Measurements from ENCODE around the gene SEC23A.
"Not testable (repeated sequence)": the region's sequence is repeated elsewhere in the genome, so short reads cannot be mapped to it uniquely, and the experiment has no call there.

The SEC23A gene

DNA sequence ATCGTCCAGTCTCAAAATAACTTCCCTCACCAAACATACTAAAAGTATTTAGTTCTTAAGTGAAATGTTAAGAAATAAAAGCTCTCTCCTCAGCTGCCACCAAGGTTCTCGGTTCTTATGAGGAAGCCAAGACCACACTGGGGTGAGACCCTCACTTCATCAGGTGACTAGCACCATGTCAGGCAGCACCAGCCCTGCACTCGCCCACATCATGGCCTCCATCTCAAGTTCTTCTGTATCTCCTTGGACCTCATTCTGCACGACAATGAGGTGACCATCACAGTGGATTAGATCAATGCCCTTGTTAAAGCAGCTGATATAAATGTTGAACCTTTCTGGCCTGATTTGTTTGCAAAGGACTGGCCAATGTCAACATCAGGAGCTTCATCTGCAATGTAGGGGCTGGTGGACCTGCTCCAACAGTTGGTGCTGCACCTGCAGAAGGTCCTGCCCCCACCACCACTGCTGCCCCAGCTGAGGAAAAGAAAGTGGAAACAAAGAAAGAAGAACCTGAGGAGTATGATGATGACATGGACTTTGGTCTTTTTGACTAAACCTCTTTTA lies 12.4 kb downstream of the SEC23A start:
- no peak for DNase-seq

DNA sequence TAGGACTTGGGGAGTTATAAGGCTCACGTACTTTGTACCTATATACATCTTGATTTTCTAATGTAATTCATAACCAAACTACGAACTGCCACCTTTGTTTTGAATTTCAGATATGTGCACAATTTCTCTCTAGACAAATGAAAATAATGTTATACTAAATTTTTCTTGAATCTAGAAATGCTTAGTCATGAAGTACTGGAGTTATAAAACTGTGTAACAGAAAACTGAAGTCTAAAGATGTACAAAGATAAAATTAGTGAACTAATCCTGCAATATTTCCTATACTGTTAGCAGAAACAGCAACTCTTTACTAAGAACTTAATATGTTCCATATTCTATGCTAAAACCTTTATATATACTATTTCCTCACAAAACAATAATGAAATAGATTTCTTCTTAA lies 15.5 kb downstream of the SEC23A start:
- DNase-seq, result no peak

DNA sequence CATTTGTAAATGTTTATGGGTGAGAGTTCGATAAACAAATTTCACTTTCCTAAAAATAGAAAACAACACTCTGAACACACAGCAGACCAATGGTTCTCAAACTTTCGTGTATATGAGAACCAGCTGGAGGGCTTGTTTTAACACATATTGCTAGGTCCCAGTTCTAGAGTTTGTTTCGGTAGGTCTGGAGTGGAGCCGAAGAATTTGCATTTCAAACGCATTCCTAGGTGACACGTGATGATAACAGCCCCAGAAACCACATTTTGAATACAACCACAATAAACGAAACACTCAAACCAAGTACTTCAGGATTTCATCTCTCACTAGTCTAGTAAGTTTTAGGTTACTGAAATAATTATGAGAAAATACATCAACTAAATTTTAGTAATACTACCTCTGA lies 17.1 kb downstream of the SEC23A start:
- no peak for DNase-seq

- no peak for DNase-seq
These were observed 19.9 kb downstream of the SEC23A start for GRCh38 chr14:39083127-39083526.

- no peak for DNase-seq
These were observed 22.1 kb downstream of the SEC23A start for GRCh38 chr14:39080886-39081285.

DNA sequence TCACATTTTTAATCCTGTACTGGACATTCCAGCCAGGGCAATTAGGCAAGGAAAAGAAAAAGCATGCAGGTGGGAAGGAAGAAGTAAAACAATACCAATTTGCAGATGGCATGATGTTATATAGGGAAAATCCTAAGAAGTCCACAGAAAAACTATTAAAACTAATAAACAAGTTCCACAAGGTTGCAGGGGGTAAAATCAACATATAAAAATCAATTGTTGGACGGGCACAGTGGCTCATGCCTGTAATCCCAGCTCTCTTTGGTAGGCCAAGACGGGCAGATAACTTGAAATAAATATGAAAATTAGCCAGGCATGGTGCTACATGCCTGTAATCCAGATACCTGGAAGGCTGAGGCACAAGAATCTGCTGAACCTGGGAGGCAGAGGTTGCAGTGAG lies 31.9 kb downstream of the SEC23A start:
- DNase-seq, result no peak

DNA sequence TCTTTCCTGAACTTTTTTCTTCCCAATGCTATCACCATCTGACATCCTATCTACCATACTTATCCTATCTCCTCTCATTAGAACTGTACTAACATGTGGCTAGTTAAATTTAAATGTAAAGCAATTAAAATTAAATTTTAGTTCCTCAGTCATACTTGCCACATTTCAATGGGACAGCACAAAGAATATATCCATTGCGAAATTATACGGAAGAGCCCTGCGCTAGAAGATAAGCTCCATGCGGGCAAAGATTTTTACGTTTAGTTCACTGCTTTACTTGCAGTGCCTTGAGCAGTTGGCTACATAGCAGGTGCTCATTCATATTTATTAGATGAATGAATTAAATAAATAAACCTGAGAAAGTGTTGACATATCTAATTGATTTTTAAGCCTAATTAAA lies 33.1 kb downstream of the SEC23A start:
- DNase-seq, result no peak

DNA sequence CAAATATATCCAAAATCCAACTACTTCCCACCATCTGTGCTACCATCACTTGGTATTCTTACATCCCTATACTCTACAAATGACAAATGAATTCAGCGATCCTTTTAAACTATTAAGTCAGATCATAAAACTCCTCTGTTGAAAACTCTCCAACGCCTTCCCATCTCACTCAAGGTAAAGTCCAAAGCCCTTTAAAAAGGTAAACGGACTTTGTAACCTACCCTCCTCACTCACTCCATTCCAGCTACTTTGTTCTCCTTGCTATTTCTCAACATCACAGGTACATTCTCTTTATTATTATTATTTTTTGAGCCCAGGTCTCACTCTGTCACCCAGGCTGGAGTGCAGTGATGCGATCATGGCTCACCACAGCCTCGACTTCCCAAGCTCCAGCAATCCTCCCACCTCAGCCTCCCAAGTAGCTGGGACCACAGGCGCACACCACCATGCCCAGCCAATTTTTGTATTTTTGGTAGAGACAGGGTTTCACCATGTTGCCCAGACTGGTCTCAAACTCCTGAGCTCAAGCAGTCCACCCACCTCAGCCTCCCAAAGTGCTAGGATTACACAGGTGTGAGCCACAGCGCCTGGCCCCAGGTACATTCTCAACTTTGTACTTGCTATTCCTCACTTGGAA lies 33.7 kb downstream of the SEC23A start:
- DNase-seq, result not testable (repeated sequence)

DNA sequence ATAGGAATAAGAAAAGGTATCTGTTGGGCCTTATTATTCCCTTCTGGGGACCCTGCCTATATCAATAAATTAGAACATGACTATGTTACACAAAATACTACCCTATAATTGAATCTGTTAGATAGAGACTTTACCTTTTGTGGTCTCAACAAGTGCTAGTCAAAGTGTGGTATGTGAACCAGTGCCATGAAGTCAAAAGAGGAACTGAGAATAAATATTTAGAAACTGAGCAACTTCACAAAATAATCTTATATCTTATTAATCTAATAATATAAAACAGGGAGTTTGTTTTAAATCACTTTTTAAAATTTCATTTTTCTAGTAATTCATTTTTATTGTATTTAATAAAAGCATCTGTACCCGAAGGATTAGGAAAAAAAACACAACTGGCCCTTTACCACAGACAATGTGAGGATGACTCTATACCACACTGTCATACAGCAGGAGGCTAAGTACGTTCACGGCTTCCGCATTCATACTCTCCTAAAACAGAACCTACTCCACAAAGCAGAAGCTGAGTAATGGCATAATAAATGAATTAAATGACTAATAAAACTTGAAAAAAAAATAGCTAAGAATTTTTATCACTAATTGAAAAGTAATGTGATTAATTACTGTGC lies 42.1 kb downstream of the SEC23A start:
- no peak for DNase-seq

DNA sequence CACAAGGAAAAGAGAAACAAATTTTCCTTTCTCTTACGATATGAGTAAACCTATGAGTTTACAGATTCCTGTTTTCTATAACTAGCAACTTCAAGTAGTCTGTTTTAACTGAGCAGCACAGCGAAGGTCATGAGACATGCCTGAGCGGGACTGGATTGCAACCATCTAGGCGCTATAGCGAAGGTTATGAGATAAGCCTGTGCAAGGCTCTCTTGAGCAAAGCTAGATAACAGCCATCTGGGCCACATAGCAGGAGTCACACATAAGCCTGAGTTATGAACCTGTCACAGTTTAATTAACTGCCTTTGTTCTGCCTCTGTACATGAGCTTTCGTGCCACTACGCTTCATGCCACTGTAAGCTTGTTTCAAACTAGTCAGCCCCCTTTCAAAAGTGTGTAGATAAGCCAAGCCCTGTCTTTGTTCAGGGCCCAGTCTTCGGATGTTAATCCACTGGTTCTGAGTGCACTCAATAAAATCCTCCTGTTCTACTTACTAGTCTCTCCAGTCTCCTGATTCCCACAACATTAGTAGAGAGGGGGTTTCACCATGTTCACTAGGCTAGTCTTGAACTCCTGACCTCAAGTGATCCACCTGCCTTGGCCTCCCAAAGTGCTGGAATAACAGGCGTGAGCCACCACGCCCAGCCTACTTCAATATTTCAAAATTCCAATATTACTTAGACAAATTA lies 47.1 kb downstream of the SEC23A start:
- DNase-seq, result no peak

GRCh38 chr14:39052869-39053454 lies 50.1 kb downstream of the SEC23A start:
- not testable (repeated sequence) for DNase-seq

DNA sequence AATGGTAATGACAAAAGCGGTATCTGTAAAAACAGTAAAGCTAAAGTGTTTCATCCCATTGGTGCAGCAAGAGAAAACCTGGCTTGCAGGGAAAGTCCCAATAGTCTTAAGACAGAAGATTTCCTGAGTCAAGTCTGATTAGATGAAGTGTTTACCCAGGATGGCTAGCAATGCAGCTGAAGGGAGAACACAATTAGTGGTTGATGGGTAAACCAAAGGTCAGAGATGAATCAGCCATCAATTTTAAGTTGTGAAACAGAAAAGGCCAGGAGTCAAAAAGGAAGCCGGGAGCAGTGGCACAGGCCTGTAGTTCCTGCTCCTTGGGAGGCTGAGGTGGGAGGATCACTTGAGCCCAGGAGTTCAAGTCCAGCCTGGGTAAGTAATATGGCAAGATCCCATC lies 52.6 kb downstream of the SEC23A start:
- no peak for DNase-seq

GRCh38 chr14:39045889-39046288 lies 57.1 kb downstream of the SEC23A start:
- not testable (repeated sequence) for DNase-seq

DNA sequence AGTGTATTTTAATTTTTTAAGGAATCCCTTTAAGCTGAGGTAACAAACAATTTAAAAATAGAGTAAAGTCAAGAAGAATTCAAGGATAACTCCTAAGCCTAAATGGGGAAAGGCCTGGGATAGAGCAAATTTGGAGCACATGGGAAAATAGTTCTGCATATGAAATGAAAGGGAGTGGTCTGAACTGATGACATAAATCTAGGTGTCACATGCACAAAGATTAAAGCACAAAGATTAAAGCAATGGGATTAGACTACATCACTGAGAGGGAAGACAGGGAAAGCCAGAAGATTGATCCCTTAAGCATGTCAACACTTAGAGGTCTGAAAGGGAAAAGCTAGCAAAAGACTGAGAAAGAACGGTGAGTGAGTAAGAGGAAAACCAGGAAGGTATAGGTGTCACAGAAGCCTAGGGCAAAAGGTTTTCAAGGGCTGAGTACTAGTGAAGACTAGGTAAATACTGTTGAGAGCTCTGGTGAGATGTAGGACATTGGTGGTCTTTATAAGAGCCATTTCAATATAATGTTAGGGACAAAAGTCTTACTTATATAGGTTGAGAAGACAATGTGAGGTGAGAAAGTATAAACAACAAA lies 59.6 kb downstream of the SEC23A start:
- DNase-seq, result no peak

DNA sequence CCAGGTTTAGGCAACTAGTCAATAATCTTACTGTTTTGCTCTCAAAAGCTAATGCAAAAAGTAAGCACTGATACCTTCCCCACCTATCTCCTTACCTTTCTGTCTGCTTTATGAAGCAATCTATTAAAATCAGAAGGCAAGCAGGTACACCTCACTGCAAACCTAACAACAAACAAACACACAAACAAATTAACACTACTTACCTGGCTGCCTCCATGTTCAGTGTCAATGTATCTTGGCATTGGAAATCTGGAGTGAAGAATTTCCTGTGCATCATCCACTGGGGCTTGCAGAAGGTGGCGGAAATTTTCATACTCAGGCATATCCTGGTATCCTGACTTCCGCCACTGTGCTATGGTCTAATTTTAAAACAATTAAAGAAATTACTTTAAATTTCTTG lies 62.5 kb downstream of the SEC23A start:
- DNase-seq, result no peak

DNA sequence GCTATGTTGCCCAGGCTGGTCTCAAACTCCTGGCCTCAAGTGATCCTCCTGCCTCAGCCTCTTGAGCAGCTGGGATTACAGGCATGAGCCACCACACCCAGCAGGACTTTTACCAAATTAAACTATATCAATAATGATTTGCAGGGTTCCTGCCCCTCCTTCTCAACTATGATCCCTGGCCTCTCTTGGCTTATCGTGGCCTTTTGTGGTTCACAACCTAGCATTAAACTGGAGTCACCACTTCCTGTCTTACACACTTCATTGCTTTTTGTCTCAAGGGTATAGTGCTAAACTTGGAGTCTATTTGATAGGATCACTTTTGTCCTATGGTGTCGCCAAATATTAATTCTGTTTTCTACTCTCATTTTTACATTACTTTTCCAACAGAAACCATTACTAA lies 64.5 kb downstream of the SEC23A start:
- no peak for DNase-seq

DNA sequence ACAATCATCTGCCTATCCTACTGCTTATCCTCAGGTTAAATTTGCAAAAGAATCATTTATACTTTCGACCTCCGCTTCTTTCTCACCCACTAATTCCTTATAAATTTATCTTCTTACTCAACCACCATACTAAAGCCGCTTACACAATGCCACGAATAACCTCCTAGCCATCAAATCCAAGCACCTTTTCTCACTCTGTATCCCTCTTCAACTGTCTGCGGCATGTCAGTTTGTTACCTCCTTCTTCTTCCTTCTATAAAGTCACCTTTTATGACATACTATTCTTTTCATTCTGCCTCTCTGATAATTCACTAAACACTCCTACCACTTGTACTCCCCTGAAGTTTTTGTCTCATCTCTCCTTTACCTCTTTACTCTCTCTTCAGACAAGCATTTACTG lies 66.3 kb downstream of the SEC23A start:
- no peak for DNase-seq

DNA sequence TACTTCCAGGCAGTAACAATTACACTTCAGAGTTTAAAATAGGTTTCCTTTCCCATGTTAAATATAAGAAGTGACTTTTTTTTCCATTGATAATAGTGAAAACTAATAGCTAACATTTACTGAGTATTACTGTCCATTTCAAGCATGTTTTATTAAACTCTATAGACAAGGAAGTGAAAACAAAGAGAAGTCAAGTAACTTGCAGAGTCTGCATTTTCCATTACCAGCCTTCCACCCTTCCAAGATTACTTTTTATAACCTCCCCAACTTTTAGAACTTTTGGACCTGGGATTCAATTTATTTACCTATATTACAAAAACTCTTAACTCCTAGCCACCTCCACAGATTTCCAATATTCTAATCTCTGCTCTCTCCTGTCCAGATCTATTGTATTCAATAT lies 67.7 kb downstream of the SEC23A start:
- DNase-seq, result no peak

DNA sequence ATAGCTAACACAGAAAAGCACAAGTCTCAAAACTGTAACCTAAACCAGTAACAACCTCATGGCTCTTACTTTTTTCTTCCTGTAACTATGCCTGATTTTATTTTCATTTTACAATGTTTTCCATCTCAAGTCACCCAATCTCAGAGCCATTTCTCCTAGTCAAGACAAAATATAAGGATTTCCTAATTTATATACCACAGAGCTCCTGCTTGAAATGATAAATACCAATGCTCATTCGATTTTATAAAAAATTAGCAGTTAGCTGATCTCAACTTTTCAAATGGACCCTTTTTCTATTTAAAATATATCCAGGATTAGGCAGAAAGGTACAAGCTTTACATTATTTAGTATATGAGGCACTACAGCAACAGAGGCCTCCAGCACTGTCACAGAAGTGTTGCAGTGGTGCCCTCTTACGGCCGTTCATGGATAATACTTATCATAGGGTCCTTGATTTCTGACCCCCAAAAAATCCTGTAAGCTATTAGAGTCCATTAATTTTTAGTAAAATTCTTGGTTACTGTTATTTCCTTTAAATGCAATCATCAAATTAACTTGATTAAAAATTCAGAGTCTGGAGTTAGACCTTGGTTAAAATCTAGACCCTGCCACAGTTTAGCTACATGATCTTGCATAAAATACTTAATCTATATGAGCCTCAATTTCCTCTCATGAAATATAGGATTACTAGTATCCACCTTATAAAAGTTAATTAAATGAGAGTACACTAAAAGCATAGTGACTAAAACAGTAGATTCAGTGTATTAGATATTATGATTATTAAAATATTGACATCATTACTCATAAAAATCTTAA lies 68.3 kb downstream of the SEC23A start:
- DNase-seq, result no peak

- no peak for DNase-seq
These were observed 69.7 kb downstream of the SEC23A start for GRCh38 chr14:39033371-39033770.

- DNase-seq, result no peak
These were observed 72.8 kb downstream of the SEC23A start for GRCh38 chr14:39030209-39030608.

GRCh38 chr14:39029789-39030188 lies 73.2 kb downstream of the SEC23A start:
- DNase-seq, result no peak
